Bone marrow (tissue), 2 donors: Measurements from ENCODE around the gene ATP13A5.

Experiments used
- DNase-seq, 2 donors: peaks; one replicate each; lab custom pipeline; 2025; lab: John Stamatoyannopoulos, UW

ATP13A5 gene

GRCh38 chr3:193345431-193345830 is 33.1 kb downstream of the ATP13A5 start:
- DNase-seq, result no peak

DNA sequence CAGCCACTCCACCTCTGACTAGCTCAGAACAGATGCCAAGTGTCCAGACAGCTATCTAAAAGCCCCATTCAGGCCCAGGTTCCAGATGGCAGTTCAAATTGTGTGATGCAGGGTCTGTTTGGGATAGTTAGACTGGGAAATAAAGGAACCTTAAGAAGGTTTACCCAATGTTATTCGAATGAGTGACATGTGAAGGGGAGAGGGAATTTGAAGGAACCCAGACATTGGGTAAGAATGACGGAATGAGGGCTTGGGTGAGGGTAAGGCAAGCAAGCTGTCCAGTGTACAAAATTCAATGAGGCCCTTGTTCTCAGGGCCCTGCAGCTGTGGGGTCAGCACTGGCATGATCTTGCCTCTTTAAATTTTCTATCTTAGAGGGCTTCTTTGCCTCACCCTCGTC is 34.1 kb downstream of the ATP13A5 start:
- no peak for DNase-seq

DNA sequence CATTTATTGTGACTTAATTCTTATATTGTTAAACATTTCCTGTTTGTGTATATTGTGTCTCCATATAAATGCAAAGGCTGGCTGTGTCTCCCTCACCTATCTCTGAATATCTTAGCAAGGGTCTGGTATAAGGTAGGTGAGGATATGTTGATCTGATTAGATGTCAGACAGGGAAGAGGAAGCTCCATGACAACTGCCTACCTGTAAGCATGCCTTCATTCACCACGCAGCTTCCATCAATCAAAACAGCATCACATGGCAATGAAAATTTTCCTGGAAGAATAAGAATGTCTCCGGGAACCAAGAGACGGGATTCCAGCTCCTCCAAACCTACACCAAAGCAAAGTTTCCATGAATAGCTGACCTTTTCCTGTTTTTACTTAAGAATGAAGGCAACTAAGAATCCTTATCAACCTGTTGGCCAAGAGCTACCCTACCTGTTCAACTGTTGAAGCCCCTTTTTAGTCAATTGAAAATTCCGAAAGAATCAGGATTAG is 34.8 kb downstream of the ATP13A5 start:
- DNase-seq, result no peak

- no peak for DNase-seq
These were observed 36.0 kb downstream of the ATP13A5 start for GRCh38 chr3:193342551-193342950.

DNA sequence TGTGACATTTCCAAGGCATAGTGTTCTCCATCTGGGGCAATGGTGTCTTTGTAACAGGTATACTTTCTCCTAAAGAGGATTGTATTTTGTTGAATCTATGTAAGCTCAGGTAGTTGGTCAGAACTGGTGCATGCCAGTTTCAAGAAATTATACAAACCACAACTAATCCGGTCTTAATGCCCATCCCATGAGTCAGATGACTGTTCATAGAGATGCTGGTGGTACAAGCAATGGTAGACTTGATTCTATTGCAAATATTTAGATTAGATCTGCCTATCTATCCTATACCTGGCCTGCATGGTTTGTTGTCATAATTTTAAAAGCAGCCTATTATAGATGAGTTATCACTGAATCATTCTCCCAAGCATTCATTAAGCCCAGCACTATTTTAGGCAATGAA is 43.5 kb downstream of the ATP13A5 start:
- DNase-seq, result no peak

DNA sequence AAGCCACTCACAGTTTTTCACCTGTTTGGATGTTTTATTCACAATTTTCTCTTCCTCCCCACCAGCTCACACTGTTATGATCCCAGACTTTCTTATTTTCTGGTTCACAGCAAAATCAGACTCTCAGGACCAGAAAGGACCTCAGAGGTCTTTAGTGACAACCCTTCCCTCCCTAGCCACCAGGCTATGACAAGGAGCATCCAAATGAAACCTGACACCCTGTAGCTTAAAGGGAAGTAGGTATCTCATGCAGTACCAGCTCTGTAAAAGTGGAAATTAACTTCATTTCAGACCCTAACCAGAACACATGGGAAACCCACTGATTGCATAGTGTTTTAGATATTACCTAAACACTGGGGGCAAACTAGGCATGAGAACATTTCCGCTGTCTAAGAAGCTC is 45.3 kb downstream of the ATP13A5 start:
- no peak for DNase-seq

- no peak for DNase-seq
These were observed 47.9 kb downstream of the ATP13A5 start for GRCh38 chr3:193330555-193331204.

DNA sequence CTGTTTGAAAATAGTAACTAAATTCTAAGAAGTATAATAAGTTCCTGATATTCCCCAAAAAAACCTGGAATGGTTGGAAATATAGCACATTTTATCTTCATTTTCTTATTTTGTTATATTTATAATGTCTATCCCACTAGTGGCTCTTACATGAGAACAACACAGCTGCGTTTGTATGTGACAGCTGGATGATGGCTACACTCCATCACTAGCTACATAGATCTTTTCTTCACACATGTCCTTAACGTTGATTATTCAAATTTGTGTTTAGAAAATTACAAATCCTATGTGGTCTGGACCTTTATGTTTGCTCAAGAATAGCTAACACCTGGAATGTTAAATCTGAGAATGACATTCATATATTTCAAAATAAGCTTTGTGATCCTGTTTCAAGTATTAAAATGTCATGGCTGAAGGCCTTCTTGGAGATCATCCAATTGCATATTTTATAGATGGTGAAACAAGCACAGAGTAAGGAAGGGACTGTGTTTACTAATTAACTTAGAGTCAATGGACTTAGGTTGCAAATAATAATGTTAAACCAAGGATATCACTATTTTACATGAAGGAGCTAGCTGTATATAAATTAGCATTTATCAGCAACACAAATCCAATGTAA is 60.8 kb downstream of the ATP13A5 start:
- no peak for DNase-seq

DNA sequence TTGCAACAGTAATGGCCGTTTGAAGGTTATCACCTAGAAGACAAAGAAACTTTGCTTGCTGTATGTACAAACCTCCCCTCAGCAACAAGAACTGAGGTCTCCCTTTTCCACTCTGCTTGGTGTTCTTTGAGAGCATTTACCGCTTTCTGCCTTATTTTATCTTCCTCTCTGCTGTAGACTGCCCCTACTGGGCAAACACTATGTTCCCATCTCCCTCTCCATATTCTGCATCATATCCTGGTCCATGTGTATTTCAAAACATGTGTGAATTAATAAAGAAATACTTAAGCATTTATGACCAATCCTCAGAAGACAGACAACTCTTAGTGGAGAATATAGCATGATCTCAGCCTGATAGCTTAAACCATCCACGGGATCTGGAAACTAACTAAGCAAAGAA is 64.4 kb downstream of the ATP13A5 start:
- DNase-seq, result no peak

DNA sequence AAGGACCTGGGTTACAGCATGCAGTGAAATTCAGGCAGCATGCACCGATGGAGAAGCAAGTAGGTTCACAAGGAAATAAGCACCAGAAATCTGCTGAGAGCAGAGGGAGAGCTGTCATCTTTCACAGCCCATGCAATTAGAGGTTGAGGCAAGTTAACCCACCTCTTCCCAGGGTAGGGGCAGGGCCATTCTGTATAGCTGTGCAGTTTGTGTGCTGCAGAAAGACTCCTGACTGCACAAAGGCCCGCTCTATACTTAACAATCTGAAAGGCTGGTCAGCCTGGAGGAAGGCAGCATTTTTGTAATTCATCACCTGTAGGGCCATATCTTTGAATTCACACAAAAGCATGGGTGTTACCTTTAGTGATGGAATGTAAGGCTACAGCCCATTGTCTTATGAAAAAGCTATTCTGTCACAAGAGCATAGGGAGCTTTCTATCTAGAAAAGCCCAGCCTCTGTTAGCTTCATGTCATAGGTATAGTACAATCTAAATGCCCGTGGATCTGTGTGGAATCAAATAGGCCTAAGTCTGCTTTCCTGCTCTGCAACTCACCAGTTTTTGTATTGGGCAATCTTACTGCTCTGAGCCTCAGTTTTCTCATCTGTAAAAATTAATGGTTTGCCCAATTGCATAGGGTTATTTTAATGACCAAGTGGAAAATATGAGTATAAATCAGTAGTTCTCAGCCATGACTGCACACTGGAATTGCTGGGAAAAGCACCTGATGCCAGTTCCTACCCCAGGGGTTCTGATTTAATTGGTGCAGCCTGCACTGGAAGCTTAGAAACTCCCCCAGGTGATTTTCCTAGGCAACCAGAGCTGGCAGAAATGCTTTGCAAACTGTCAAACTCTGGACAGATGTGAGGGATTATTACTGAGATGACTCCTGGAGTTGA is 65.2 kb downstream of the ATP13A5 start:
- no peak for DNase-seq

DNA sequence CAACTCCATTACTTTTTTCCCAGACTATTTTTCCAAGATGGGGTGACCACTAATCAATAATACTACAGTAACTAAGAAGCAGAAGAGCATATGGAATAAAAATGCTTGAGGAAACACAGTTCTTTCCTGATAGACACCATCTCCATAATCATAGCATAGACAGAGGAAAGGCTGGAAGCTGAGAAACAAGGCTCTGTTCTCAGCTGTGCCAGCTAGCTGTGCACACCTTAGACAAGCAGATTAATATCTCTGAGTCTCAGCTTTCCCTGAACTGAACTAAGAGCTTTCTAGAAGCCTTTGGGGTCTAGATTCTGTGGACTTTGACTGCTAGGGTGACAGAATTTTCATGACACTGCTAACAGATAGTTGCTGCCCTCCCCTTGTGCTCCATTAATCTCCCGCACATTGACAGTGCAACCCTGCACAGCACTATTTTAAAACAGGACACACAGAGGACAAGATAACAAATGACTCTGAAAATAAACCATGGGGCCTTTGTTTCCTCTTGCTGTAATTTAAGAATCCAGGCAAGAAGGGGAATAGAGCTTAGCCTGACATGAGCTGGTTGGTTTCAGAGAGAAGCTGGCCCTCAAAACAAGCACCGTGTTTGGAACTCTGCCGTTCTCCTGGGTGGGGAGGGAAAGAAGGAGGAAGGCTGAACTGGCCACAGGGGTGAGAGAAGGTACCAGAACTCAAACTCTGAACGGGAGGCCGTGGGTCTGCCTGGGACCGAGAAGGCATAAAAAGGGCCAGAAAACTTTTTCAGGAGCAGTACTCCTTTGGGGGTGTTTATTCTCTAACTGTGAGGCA is 67.4 kb downstream of the ATP13A5 start:
- no peak for DNase-seq

DNA sequence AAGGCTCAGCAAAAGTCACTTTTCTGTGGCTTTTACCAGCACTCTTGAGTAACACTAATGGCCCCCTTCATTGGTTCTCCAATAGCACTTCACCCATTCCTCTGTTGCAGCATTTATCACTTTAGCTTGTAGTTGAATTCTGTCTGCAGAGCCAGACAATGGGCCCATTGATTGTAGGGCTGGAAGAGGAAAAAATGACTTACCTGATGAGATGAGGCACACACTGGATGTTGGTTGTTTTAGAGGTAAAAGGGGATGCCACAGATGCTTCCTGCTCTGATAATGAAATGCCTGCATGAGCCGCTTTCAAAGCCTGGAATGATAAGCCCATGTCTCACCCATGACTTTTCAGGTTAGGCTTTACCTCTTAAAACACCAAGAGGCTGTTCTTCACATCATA is 73.2 kb downstream of the ATP13A5 start:
- no peak for DNase-seq

DNA sequence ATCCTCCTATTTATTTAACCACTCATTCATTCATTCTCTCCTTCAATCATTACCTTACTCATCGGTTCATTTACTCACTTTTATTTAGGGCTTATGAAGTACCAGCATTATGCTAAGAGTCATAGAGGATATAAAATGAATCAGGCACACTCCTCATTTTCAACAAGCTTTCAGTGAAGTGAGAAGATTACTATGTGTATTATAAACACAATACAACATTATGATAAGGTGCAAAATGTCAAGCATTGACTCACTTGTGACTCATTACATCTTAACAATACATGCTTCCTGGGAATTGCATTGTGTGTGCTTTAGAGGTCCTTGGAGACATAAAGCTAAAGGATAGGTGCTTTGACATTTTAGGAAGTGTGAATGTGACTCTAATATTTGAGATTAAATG is 77.1 kb downstream of the ATP13A5 start:
- DNase-seq, result no peak

DNA sequence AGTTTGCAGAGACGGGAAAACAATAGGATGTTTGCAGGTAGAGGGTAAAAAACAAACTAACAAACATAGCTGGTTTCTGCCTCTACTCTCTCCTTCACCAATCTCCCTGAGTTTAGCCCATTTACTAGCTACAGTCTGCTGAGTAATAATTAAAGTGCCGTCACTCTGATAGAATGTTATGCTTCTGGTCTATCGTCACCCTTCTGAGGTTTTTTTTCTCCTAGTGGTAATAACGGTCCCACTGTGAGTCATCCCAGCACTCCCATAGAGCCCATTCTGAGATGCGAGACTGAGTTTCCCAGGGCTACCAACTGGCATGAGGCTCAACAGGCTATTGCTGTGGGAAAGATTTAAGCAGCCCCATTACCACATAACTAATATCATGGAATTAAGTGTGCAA is 81.1 kb downstream of the ATP13A5 start:
- no peak for DNase-seq

DNA sequence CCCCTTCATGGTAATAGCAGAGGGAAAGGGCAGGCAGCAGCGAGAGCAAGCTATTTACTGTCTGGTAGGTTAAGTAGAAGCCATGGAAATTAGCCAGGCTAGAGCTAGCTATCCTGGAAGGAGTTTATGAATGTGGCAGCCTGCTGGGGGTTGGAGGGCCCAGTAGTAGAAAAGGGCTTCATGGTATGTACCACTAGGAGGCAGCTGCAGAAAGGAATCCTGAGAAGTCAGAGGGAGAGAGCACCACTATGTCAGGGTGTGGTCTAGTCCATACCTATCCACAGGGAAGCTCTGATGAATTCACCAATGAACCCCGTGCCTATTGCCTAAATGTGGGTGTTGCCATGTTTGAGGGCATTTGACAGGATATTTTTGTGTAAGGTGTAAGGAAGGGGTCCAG is 82.6 kb downstream of the ATP13A5 start:
- no peak for DNase-seq

GRCh38 chr3:193292386-193292785 is 86.2 kb downstream of the ATP13A5 start:
- no peak for DNase-seq

GRCh38 chr3:193271101-193271840 is 107.3 kb downstream of the ATP13A5 start:
- DNase-seq, result no peak

GRCh38 chr3:193270451-193270850 is 108.1 kb downstream of the ATP13A5 start:
- DNase-seq, result no peak

DNA sequence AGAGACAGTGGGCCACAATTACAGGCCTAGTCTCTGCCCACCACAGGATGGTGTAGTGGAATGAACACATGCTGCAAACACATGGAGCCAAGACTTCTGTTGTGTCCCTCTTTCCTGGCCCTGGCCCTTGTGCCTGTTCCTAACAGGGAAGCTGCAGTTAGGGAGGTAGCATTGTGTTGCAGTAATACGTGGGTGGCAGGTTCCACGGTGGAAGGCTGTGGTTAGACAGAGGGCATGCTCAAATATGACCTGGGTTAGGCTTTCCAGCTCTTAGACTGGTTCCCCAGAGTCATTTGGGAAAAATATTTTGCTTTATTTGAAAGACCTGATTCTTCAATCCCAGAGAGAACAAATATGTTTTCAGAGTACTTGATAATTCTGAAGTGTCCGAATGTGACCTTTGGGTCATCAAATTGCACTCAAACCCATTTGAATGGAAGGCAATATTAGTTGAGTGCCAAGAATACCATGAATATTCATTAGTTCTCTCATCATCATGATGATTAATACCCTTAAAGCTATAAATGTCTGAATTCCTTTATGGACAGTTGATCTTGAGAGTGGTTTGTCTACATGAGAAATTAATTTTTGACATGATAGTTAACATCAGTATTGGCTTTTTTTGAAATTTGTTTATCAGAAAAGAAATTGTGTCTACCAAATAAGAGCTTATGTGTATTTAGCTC is 109.1 kb downstream of the ATP13A5 start:
- no peak for DNase-seq

- DNase-seq, result no peak
These were observed 115.8 kb downstream of the ATP13A5 start for GRCh38 chr3:193262707-193263106.

DNA sequence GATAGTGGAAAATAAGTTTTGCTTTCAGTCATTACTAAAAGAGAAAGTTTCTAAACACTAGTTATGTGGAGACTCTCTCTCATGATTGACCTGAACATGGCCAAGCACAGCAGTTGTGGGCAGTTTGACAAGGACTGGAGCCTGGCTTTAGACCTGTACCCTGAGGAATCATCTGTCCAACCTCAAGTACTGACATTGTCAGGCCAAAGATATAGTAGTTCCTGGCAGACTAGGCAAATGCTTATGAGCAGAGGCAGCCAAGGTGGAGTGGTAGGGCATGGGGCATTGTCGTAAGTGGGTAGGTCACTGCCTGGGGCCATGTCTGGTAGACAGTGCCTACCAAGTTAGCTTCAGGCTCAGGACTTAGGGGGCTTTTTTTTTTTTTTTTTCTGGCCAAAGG is 116.6 kb downstream of the ATP13A5 start:
- DNase-seq, result no peak
